K562 (cell line): Measurements from ENCODE around the gene CYBRD1. TPM values are rescaled to one million over a fixed set of nuclear protein-coding genes. Genes with fewer than 3 reads are reported as not detected.

Source experiments
- CTBP1 ChIP-seq: fragments of 450-650 bp; IDR thresholded peaks from 2 replicates; pipeline ENCODE4 v1.6.1; 2016; ENCODE audit warnings: borderline replicate concordance
- SOX6 ChIP-seq: fragments of 450-650 bp; IDR thresholded peaks from 2 replicates; pipeline ENCODE4 v1.6.1; 2014; ENCODE audit warnings: mild to moderate bottlenecking
- STAT5B ChIP-seq: fragments of 250-450 bp; sonication (Bioruptor Pico); IDR thresholded peaks from 2 replicates; pipeline ENCODE4 v1.8.0; 2021; ENCODE audit warnings: mild to moderate bottlenecking, inconsistent platforms
- ZBTB40 ChIP-seq, 2 experiments: fragments of 450-650 bp in 1 of 2; sonication (generic) in 1 of 2; formaldehyde crosslinking in 1 of 2; IDR thresholded peaks; 2 replicates each; pipeline versions ENCODE4 v1.7.1 to v1.9.0; 2016 to 2022; ENCODE audit warnings: inconsistent platforms in 1 of 2, mild to moderate bottlenecking in 1 of 2, missing genetic modification reagents in 1 of 2
- ZNF212 ChIP-seq: fragments of 450-650 bp; formaldehyde crosslinking; IDR thresholded peaks from 2 replicates; pipeline ENCODE4 v1.4.0; 2020; ENCODE audit warnings: mild to moderate bottlenecking
- ZNF316 ChIP-seq: fragments of 450-650 bp; IDR thresholded peaks from 2 replicates; pipeline ENCODE4 v1.6.1; 2016
- ZNF395 ChIP-seq: fragments of 200-800 bp; sonication (Bioruptor generic); IDR thresholded peaks from 2 replicates; pipeline ENCODE4 v1.6.1; 2017; ENCODE audit warnings: missing genetic modification characterization, missing compliant biosample characterization
- polyA plus RNA-seq, 8 experiments: library from polyadenylated mRNA; depleted of rRNA in 4 of 8; stranded (reverse) in 5 of 8; unstranded in 3 of 8; fragments of >200 nt; fragmentation: Nextera tagmentation in 2 of 8; fragmentation: Illumina TruSeq in 1 of 8; extraction: Ambion mirVana in 2 of 8; extraction: Trizol in 1 of 8; gene quantifications; 2 replicates each; pipeline versions ENCODE4 v1.2.1 to v1.2.3, GENCODE V29; 2011 to 2014; ENCODE audit warnings: inconsistent platforms in 1 of 8, missing spikeins in 1 of 8
- total RNA-seq, 7 experiments: library from RNA; depleted of rRNA in 6 of 7; stranded (reverse); fragments of >200 nt in 6 of 7; fragmentation: Illumina TruSeq in 2 of 7; extraction: Trizol in 2 of 7; gene quantifications; 2 replicates each; pipeline versions ENCODE4 v1.2.1 to v1.2.3, GENCODE V29; 2011 to 2021; ENCODE audit warnings: low replicate concordance in 1 of 7
- TF ChIP-seq, protein P1 (sequence below): IDR thresholded peaks from 2 replicates; pipeline ENCODE4 v1.6.1; 2012; ENCODE audit warnings: low read depth, low read length, improper control_type of control experiment, borderline replicate concordance

Gene CYBRD1
- total and polyA plus RNA-seq, 9 of the 15 experiments (the other 6 are each of a cell fraction or from before 2014, with no cell fraction given) = 9.6 to 22.4 (median 15.6) TPM

- TF ChIP-seq ZNF212 (no peak), ZNF316 (no peak), CTBP1 (no peak), ZBTB40 (IDR thresholded peaks at IDR 0.05) (peak; percentile 45), ZBTB40 (CRISPR knock-in tag; IDR thresholded peaks at IDR 0.05) (no peak), STAT5B (CRISPR knock-in tag) (no peak), ZNF395 (peak; percentile 57), SOX6 (peak; percentile 45; the same call in 1 of the 2 replicates)
- TF ChIP-seq, protein P1, sequence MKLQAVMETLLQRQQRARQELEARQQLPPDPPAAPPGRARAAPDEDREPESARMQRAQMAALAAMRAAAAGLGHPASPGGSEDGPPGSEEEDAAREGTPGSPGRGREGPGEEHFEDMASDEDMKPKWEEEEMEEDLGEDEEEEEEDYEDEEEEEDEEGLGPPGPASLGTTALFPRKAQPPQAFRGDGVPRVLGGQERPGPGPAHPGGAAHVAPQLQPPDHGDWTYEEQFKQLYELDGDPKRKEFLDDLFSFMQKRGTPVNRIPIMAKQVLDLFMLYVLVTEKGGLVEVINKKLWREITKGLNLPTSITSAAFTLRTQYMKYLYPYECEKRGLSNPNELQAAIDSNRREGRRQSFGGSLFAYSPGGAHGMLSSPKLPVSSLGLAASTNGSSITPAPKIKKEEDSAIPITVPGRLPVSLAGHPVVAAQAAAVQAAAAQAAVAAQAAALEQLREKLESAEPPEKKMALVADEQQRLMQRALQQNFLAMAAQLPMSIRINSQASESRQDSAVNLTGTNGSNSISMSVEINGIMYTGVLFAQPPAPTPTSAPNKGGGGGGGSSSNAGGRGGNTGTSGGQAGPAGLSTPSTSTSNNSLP = peak; percentile 21; the same call in 1 of the 2 replicates
Observed at GRCh38 chr2:171521361-171522051, 768 bp upstream of the CYBRD1 start (continued).
